GM19395 (cell line): Measurements from ENCODE around the gene FBXO10.
"Not testable (repeated sequence)": the region's sequence is repeated elsewhere in the genome, so short reads cannot be mapped to it uniquely, and the experiment has no call there.

Source experiments
- ATAC-seq: cut with Tn5 transposase; IDR thresholded peaks from one replicate; pipeline ENCODE4 v1.9.1; 2021; ENCODE audit warnings: mild to moderate bottlenecking, moderate library complexity; ENCODE audit not compliant: unreplicated experiment

FBXO10 gene

GRCh38 chr9:37515620-37516258 lies 60.4 kb downstream of the FBXO10 start:
- ATAC-seq = no peak

DNA sequence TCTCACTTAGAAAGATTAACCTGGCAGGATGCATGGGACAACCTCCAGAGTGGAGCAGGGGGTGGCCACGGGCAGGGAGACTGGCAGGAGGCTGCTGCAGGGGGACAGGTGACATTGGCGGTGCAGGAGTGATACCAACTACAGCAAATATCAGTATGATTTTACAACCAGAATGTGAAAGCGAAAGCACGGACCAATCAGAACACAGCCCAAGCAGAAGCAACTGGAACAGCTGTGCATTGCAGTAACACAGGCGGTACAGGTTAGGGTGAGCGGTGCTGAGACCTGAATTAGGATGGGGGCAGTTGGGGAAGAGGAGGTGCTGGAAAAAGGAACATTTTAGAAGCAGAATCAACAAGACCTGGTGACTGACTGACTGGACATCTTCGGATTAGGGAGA lies 61.2 kb downstream of the FBXO10 start:
- no peak for ATAC-seq

DNA sequence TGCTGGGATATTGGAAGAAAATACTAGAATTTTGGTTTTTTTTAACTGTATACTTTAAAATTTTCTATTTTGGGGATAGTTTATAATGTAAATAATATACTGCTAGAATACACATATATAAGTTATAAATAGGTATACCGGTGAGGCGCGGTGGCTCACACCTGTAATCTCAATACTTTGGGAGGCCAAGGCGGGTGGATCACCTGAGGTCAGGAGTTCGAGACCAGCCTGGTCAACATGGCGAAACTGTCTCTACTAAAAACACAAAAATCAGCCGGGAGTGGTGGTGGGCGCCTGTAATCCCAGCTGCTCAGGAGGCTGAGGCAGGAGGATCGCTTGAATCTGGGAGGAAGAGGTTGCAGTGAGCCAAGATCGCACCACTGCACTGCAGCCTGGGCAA lies 61.8 kb downstream of the FBXO10 start:
- ATAC-seq = not testable (repeated sequence)

- no peak for ATAC-seq
Observed at GRCh38 chr9:37512437-37512836, 63.7 kb downstream of the FBXO10 start.

- ATAC-seq = no peak
Observed at GRCh38 chr9:37511016-37512010, 64.9 kb downstream of the FBXO10 start.

- ATAC-seq = not testable (repeated sequence)
Observed at GRCh38 chr9:37510053-37510452, 66.1 kb downstream of the FBXO10 start.

DNA sequence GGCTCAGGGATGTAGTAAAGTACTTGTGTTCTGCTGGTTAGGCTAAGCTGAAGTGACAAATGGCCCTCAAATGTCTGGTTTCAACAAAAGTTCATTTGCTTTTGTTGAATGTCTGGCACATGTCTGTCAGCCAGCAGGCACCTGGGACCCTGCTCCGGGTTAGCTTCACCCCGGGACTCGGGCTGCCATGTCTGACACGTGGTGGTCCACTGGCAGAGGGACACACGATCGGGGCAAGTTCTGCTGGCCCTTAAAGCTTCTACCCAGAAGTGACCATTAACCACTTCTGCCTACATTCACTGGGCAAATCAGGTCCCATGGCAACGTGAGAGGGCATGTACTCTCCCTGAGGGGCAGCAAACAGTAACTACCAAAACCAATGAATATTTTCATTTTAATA lies 66.6 kb downstream of the FBXO10 start:
- ATAC-seq = no peak

DNA sequence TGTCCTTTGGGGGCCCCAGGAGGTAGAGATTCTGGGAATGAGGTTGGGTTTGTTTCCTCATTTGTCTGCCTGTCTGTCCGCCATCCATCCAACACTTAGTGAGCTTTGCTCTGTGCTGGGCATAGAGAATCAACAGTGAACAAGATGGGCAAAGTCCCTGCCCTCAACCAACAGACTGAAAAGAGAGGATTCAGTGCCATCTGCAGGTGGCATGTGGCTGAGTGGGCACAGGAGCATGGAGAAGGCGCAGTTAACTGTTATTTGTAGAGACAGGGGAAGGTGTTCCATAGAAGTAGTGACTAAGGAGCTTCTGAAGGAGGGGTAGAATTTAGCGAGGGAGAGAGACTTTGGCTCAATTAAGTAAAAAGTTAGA lies 67.4 kb downstream of the FBXO10 start:
- no peak for ATAC-seq

- no peak for ATAC-seq
Observed at GRCh38 chr9:37508135-37508833, 67.9 kb downstream of the FBXO10 start.

DNA sequence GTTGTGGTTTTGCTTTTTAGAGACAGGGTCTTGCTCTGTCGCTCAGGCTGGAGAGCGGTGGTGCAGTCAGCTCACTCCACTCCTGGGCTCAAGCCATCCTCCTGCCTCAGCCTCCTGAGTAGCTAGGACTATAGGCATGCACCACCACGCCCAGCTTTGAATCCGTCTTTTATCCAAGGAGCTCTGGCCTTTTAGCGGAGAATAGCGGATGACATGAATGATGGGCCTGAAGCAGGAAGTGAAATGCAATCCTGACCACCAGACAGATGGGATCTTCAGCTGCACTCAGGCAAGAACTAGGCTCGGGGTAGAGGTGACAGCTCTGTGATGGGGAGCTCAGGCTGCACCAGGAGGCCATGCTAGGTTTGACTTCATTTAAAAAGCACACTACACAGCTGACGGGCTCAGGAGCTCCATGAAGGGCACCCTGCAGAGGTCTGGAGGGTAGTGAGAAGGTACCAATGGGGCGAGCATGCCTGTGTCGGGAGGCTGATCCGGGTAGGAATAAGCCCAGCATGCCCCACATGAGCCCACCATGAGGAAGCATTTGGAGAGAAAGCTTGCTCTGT lies 68.5 kb downstream of the FBXO10 start:
- no peak for ATAC-seq

DNA sequence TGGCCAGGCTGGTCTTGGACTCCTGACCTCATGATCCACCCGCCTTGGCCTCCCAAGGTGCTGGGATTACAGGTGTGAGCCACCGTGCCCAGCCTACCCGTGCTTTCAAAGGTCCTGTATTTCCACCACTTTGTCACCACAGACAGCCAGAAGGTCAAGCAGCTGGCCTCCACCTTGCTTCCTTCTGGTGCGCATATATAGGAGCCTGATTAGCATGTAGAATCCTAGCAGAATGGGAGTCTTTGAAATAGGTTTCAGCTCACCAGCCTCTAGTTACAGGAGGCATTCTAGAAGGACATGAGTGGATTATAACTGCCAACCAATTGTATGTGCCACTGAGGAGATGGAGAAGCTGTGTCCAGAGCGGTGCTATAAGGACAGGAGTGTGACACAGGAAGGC lies 71.6 kb downstream of the FBXO10 start:
- ATAC-seq = no peak

GRCh38 chr9:37503736-37504135 lies 72.4 kb downstream of the FBXO10 start:
- ATAC-seq = no peak

- no peak for ATAC-seq
Observed at GRCh38 chr9:37501957-37502596, 74.1 kb downstream of the FBXO10 start.

GRCh38 chr9:37499297-37499696 lies 76.9 kb downstream of the FBXO10 start:
- no peak for ATAC-seq

GRCh38 chr9:37498457-37498856 lies 77.7 kb downstream of the FBXO10 start:
- ATAC-seq = no peak

- no peak for ATAC-seq
Observed at GRCh38 chr9:37497320-37497719, 78.9 kb downstream of the FBXO10 start.

DNA sequence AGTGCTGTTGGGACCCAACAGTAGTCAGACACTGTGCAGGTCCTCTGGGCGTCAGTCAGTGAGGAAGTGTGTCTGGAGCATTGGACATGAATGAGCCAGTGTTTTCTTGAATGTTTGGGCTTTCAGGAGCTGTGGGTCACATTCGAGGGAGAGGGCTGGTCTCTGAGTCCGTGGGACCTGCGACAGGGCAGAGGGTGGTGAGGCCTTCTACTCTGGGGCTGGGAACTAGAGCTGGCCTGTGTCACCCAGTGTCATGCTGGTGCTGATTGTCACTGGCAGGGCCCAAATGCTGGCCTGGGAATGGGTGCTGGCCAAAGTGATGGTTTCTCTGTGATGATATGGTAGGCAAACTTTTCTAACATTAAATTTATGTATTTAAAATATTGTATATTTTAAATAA lies 80.2 kb downstream of the FBXO10 start:
- no peak for ATAC-seq

DNA sequence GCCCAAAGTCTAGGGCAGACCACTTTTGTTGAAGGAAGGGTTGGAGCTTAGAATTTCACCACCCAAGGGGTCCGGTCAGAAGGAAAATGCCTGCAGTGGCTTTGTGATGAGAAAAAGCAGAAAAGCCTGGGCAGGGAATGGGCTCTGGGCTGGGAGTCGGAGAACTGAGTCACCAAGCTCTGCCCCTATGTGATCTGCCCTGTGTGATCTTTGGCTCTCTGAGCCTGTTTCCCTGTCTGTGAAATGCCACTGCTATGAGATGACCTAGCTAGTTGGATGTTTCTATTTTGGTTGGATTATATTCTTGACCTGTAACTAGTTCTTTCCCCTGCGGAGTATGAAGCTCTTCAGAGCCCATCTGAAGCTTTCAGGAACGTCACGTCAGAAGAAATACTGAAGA lies 80.6 kb downstream of the FBXO10 start:
- no peak for ATAC-seq

DNA sequence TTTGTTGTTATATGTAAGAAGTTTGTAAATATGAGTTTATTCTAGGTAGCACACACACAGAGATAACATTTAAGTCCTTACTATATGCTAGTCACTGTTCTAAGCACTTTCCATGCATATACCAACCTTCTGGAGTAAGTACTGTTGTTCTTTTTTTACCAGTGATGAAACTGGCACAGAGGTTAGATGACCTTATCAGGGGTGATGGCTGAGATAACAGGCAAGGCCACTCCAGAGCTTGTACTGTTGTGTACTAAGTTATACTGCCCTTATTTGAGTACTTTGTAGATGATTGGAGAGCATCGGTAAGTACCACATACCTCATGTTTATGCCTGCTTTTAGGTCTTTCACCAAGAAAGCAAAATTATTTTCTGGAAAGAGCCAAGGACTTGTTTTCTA lies 84.2 kb downstream of the FBXO10 start:
- no peak for ATAC-seq

GRCh38 chr9:37486616-37487548 lies 89.3 kb downstream of the FBXO10 start:
- no peak for ATAC-seq
